Activated CD4-positive, alpha-beta T cell treated with anti-CD3 and anti-CD28 coated beads, Interleukin-2, amount 50 U/mL, for 24 hours (primary cell): ENCODE data around the gene RPS6KC1.
A peak's percentile ranks its signal among the peaks of the same experiment; 100 is the strongest.
"Not testable (repeated sequence)": the region's sequence is repeated elsewhere in the genome, so short reads cannot be mapped to it uniquely, and the experiment has no call there.

Experiments
- DNase-seq, 2 donors: peaks; one replicate each; pipeline ENCODE4 v3.0.0-alpha.2; 2020; ENCODE audit warnings: low read depth in 1 of 2, low spot score in 1 of 2

Gene RPS6KC1

DNA sequence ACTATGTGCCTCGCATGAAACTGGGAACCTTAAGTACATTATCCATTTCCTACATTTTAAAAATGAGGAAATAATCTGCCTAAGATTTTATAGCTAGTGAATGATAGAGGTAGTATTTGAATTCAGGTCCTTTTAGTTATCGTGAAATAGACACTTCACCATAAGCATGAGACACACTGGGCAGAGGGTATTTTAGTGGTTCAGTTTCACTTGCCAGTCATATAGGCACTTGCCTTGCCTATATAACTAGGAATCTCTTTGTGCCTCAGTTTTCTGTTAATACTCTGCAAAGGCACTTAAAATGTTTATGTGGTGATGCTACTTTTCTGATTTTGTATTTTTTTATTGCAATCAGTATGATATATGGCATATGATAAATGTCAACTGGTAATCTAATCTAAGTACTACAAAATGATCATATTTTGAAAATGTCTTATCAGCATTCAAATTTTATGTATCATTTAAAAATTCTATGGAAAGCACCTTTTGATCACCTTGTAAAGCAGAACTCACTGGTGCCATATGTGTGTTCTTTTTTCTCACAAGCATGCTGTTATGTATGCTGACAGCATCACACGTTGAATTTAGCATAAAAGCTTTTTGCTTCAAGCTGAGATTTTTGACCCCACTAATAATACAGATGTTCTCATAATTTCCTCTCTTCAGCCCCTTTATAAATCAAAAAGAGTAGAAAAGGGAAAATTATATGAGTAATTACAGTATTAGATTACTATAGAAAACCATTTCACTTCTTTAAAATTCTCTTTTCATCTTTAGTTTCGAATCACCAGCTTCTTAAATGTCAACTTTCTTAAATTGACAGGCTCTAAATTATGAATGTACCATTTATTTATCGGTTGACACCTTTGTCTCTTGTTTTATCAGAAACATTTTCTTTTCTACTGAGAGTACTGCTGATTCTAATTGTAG is 52.6 kb downstream of the RPS6KC1 start:
- no peak for DNase-seq

DNA sequence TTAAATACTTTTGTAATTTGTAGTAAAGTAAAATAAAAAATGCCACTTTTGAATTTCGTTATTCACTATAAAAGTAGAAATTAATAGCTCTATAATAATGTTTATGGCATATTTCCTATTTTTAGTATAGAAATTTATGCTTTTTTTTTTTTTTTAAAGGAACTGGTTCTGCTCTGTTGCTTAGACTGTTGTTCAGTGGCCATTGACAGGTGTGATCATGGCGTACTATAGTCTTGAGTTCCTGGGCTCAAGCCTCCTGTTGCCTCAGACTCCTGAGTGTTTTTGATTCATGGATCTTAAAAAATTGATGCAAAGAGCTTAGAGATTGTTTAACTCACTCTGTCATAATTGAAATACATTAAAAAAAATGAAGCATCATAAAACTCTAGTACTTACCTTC is 53.6 kb downstream of the RPS6KC1 start:
- no peak for DNase-seq

DNA sequence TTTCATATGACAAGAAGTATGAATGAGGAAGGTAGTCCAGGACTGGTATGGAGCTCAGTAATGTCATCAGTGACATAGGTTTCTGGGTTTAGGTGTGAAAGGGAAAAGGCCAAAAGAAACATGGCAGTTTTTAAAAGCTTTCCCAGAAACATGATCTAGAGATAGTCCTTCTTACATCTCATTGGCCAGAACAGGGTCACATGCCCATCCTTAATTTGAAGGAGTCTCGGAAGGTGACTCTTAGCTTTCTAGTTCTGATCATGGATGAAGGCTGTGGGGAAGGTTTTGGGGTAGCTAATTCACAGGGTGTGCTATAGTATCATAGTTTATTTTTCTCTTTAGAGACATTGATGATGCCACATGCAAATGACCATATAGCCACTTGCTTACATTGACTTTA is 55.3 kb downstream of the RPS6KC1 start:
- DNase-seq = no peak

DNA sequence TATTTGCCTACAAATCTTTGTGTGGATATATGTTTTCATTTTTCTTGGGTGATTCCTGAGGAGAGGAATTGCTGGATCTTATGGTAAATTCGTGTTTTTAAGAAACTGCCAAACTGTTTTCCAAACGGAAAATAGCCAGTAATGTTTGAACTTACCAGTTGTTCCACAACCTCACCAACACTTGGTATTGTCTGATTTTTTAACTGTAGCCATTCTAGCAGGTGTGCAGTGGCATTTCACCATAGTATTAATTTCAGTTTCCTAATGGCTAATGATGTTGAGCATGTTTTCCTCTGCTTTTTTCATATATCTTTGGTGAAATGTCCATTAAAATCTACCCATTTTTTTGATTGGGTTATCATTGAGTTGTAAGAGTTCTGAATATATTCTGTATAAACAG is 56.6 kb downstream of the RPS6KC1 start:
- DNase-seq = no peak

DNA sequence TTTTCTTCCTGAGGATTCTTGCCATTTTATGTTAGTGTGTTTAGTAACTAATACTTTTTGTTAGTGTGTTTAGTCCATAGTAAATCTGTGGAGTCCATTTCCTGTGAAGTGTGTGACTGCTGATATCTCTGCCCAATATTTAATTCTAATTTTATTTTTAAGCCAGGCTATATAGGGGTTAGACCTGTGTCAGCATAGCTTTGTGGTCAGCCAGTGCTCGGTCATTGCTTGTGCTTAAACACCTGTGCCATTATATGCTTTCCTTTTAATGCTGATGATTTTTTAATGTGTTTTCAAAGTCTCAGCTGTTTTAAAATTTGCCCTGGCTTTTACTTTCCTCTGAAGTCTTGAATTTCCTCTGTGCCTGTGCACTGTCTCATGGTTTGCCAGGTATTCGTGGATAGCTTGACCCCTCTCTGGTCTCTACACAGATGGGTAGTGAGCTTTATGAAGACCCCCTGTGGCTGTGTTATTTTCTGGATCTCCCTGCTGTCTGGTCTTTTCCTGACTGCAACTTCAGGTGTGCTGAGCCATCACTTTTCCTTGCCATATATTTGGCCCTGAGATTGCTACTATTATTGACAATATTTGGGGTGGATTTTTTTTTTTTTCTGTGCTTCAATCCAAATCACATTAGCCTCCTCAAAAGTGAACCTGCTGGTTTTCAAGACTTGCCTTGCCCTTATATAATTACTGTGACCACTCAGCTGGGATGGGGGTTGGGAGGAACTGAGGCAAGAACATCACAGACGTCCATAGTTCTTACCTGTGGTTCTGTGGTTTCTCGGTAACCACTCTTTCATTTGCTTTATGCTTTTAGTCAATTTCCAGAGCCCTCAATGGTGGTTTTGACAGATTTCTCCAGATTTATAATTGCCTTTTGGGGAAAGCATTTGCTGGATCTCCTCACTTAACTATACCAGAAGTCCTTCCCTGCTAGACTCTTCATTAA is 59.6 kb downstream of the RPS6KC1 start:
- no peak for DNase-seq

DNA sequence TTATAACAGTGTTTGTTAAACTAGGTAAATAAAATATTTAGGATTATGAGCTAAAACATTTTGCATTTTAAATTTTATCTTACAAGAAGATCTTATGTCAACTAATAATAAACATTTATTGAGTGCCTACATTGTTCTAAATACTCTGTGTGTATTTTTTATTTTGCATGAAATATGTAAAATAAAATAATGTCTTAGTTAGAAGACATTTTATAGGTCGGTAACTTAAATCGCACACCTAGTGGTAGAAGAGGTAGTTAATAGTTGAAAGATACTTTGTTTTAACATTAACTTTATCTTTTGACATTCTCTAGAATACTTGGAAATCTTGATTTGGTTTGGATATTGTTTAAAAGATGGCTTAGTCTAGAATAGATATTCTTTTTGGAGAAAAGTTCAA is 60.5 kb downstream of the RPS6KC1 start:
- DNase-seq = no peak

DNA sequence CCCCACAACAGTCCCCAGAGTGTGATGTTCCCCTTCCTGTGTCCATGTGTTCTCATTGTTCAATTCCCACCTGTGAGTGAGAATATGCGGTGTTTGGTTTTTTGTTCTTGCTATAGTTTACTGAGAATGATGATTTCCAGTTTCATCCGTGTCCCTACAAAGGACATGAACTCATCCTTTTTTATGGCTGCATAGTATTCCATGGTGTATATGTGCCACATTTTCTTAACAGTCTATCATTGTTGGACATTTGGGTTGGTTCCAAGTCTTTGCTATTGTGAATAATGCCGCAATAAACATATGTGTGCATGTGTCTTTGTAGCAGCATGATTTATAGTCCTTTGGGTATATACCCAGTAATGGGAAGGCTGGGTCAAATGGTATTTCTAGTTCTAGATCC is 61.7 kb downstream of the RPS6KC1 start:
- not testable (repeated sequence) for DNase-seq

DNA sequence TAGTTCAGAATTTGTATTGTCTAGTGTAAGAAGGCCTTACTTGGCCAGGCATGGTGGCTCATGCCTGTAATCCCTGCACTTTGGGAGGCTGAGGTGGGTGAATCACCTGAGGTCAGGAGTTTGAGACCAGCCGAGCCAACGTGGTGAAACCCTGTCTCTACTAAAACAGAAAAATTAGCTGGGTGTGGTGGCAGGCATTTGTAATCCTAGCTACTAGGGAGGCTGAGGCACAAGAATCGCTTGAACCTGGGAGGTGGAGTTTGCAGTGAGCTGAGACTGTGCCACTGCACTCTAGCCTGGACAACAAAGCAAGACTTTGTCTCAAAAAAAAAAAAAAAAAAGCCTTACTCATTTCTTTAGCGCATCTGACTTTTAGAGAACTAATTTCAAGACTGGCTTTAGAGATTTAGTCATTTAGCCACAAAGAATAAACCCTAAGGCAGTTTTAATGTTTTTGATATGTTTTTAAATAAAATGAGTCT is 66.7 kb downstream of the RPS6KC1 start:
- not testable (repeated sequence) for DNase-seq

DNA sequence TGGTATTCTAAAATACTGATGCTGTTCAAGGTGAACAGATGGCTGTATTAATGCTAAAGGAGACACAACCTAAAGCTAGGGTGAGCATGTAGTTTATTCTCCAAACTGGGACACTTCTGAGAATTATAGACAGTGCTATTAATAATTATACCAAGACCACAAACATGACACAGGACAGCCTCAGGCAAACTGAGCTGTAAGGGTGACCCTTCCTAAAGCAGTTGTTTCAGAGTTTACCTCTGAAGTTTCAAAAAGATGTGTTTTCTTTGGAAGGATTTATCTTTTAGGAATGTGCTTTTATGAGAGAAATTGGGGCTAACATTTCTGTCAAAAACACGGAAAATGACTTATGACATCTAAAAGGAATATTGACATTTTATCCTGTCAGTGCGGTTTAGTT is 68.8 kb downstream of the RPS6KC1 start:
- no peak for DNase-seq

DNA sequence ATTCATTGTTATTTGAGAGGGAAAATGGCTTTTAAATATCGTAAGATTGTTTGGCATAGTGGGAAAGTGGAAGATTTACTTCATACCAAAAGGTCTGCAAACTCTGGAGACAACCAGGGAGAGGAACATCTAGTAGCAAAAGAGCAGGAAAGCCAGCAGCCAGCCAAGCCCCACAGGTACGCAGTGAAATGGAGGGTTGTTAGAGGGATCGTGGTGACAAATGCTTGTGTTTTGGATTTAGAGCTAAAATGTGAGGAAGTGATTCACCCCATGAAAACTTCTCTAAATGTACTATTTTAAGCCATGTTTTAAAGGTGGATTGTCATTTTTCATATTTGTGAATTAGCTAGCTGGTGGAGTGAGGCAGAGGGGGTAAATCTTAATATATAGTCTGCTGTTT is 69.3 kb downstream of the RPS6KC1 start:
- no peak for DNase-seq

DNA sequence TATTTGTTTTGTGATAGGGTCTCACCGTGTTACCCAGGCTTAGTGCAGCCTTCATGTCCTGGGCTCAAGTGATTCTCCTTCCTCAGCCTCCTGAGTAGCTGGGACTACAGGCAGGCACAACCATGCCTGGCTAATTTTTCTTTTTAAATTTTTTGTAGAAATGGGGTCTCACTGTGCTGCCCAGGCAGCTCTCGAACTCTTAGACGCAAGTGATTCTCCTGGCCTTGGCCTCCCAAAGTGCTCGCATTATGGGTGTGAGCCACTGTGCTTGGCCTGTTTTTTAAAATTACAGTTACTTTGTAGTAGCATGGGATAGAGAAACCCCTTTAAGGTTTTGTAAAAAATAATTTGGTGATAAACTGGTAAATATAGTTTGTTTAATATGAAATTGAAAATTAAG is 69.9 kb downstream of the RPS6KC1 start:
- DNase-seq = no peak

DNA sequence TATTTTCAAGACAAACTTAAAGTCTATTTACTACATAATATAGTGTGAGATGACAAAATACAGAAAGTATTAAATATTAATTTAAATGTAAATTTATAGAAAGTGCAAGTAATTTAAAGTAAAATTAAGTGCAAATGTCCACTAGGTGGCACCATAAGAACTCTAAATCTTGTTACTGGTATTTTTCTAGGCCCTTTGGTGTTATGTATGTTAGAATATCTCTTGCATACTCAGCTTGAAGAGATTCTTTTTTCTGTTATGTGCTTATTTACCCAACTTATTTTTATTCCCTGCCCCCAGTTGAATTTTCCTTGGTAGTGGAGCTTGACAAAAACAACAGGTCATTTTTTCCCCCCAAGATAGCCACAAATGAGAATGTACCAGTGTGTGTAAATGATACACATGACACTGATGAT is 71.5 kb downstream of the RPS6KC1 start:
- peak in 1 of 2 donors; percentile 11 for DNase-seq

DNA sequence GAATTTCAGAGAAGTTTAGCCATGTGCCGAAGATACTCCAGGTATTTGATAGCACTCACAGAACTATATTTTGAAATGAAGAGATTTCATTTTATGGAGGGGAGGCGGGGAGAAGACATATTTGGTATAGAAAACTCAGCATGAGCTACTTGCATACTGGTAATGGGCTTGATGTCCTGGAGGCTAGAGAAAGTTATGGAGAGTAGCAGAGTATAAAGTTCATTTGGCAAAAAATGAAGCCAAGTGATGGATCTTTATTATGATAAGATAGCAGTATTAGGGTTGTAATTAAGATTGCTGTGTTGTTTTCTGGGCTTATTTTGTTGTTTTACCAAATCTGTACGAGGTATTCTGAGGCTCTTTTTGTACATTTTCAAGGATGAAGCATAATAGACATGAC is 72.0 kb downstream of the RPS6KC1 start:
- DNase-seq = no peak

DNA sequence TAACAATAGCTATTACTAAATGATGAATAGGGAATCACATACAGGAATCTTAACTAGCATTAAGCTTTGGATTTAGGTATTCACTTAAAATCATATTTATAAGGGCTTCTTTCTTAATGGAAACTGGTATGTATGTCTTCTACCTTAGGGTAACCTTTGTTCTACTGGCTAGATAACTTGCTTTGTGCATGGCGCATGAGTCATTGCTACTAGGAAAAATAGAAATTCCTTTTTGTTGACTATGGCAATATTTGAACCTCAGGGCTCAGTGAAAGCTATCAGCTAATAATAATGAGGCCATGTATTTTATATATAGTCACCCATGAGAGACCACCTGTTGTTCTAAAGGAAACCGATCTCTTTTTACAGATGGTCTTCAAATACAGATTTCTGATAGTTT is 72.5 kb downstream of the RPS6KC1 start:
- DNase-seq = no peak

DNA sequence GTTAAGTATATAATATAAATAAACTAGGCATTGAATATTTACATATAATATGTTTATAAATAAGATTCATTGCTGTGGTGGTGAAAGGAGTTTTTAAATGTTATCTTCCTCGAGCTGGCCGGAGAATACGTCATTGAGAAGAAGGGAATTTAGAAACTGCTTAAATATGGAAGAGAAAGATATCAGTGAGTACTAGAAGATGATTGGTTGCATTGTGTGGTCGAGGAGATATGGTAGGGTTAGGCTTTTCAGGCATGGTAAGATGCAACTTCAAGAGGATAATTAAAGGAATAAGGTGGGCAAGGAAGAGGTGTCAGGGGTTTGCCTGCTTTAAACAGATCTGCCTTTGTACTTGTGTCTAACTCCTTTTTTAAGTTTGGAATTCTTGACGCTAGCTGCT is 73.5 kb downstream of the RPS6KC1 start:
- no peak for DNase-seq

DNA sequence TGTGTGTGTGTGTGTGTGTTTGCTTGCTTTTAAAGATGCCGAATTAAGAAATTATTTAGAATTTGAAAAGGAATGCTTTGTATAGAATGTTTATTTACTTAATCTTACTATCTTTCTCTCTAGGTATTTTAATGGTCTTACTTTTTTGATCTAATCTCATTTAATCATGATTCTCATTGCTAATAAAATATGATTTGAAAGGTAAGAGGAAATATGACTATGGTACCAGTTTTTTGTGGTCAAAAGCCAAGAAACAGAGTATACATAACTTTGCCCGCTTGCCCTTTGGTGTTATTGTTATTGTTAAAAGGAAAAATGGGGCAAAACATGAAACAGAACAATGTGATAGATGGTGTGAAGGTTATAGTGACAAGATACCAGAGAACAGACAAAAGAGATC is 74.6 kb downstream of the RPS6KC1 start:
- no peak for DNase-seq

DNA sequence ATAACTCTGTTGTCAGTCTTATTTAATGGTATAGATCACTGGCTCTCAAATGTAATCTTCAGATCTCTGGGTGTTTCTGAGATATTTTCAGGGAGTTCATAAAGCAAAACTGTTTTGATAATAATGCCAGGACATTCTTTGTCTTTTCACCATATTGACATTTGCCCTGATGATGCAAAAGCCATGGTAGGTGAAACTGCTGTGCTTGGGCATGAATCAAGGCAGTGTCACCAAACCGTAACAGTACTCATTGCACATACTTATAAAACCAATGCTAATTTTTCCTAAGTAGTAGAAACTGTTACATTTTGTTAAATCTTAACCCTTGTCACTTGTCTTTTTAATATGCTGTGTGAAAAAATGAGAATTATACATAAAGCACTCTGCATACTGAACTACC is 76.0 kb downstream of the RPS6KC1 start:
- DNase-seq = no peak

DNA sequence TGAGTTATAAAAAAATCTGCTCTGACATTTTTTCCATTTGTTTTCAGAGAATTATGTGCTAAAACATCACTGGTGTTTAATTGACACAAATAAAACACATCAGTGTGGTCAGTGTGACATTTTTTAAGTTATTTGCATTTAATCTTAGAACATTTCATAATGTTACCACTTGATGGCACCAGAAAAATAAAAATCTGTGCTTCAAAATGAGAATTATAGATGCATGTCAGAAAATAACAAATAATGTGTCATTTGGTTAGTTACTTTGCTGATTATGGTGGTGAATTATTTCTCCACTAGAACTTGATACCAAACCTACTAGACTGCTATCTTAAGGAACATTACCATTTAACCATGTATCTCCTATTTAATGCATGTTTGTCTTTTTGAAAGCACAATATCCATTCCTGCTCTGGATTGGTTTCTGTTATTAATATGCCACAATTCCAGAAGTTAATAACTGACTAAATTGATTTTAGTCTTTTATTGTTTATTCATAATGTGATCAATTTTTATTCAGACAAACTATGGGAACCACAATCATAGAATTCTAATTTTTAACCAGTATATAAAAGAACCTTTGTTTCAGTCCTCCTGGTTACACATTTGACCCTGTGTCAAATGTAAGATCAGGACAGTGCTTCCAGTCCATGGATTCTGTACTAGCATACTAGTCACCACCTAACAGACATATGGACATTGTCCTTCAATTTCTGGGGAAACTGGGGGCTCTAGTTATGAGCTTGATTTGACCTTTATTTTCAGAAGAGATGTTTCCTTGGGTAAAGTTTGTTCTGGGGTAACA is 81.0 kb downstream of the RPS6KC1 start:
- DNase-seq = no peak

DNA sequence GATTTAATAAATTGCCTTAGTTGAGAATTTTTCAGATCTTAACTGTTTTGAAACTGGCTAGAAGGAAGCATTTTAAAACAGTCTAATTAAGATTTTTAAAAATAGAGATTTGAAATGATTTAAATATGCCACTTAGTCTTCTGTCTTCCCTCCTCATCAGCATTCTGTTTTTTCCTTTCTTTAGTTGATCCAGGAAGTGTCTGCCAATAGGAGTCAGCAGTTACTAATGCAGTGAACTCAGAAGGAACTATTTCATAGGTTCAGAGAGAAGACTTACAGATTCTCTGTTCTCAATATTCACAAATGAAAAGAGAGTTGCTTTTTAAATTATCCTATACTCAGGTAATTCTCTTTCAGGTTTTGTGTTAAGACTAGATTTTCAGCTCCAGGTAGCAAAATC is 84.5 kb downstream of the RPS6KC1 start:
- DNase-seq = no peak

DNA sequence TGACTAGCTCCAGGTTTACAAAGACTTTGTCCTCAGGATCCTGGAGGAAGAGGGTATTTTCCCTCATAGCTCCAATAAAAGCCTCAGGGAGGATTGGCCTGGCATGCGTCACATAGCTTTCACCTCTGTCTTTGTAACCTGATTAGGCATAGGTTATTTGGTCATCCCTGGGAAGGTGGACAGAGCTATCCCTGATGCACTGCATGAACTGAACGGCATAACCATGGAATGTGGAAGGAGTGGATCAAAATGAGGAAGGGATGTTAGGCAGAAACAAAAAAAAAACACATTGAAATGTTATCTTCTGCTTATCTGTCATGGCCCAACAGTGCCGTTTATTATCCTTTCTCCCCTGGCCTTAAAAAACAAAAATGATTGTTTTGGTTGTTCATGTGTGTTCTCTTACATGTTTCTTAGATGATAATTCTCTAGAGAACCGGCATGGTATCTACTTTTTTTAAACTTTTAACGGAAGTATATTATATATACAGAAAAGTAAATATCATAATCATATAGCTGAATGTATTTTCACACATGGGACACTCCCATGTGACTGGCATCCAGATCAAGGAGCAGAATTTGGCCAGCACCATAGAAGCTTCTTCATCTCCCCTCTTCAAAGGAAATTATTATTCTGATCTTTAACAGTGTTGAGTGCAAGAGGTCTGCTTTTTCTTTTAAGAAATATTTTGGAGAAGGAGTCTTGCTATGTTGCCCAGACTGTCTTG is 85.3 kb downstream of the RPS6KC1 start:
- DNase-seq = no peak
